Epithelial cell of proximal tubule (primary cell): ENCODE results near the gene NEURL3. TPM values are rescaled to one million over a fixed set of nuclear protein-coding genes. Genes with fewer than 3 reads are reported as not detected.

Experiments
- DNase-seq: peaks from one replicate; pipeline ENCODE4 v3.0.0-alpha.2; 2011; ENCODE audit warnings: low read depth
- H3K4me3 ChIP-seq: 2 replicates; pipeline ENCODE4 v1.5.1; 2011; ENCODE audit warnings: low read depth, mild to moderate bottlenecking, low read length
- CTCF ChIP-seq: conservative IDR thresholded peaks from 2 replicates; pipeline ENCODE4 v1.5.1; 2012; ENCODE audit warnings: low read depth, mild to moderate bottlenecking, low read length
- total RNA-seq: library from RNA; depleted of rRNA; stranded (reverse); fragments of >200 nt; gene quantifications from 2 replicates; pipeline ENCODE4 v1.2.3, GENCODE V29; 2015

The NEURL3 gene
- total RNA-seq, 1 donor from 2014 or later: 8.6 TPM

- H3K4me3 ChIP-seq: no peak overlapping the region
- TF ChIP-seq CTCF: no peak
- DNase-seq: no peak
These were observed 21.0 kb upstream of the NEURL3 start for GRCh38 chr2:96526101-96526591.

DNA sequence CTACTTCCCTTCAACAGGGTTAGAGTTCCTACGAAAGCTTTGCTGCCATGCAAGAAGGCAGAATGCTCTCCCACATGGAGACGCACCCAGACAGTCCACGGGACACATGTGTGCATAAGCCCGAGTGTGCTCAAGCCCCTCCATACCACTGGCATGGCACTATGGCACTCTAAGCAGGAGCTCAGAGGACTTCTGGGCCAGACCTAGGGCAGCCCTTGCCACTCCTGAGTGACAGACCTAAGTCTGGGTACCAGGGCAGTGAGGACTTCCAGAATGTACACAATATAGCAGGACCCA is 20.0 kb upstream of the NEURL3 start:
- DNase-seq: no peak
- no peak for TF ChIP-seq CTCF
- no peak overlapping the region for H3K4me3 ChIP-seq

DNA sequence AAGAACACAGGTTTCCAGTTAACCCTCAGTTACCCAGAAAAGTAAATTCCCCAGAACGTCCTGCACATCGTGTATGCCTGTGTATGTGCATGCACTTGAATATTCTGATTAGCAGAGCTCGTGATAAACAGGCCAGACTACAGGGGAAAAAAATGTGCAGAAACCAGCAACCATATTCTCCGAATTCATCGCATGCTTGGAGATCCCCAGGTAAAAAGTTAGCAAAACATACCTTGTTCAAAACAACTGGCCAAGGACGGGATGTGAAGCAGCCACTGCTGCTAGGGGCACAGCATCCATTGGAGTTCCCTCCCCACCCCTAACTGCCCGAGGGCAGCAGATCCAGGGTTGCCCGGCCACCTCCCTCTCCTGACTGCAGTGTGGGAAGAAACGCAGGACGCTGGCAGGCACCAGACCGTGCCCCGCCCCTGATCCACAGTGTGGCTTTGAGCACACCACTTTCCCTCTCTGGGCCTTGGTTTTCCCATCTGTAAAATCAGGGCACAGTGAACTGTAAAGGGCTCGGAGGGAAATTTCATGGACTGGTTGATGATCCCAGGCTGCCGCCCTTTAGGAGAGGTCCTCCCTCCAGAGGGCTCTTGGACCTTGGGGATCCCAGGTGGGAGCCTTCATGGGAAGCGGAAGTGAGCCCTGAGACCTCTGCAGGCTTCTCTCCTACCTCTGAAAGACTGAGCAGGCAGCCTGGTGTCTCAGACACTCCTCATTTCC is 19.5 kb upstream of the NEURL3 start:
- no peak for TF ChIP-seq CTCF
- no peak overlapping the region for H3K4me3 ChIP-seq
- no peak for DNase-seq

DNA sequence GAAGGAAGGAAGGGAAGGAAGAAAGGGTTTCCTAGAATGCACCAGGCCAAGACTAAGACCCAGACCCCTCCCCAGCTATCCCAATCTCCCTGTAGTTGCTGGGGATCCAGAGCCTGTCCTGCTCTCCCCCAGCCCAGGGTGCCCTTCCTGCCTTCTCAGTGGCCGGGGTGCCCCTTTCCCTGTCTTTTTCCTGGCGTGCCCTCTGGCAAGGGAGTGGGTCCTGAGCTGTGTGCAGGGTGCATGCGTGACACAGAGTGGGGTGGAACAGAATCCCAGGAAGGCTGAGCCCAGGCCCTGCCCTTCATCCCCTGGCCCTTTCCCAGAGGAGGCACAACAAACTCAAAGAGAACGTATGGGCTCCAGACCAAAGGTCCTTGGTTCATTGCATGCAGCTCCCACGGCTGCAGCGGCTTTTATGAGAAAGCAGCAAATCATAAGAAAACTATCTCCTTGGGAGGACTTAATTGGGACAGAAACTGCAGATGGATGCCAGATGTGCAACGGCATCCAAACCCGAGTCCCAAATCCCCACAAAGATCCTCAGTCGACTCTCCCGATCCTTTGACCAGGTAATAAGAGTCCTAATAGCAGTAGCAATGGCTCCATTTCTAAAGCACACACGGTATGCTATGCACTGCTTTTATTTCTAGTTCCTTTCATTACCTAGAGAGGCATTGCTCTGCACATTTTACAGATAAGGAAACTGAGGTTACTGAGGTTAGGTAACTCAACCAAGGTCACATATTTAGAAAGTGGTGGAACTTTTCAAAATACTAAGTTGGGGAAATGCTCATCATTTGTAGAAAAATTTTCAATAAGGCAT is 18.7 kb upstream of the NEURL3 start:
- DNase-seq: no peak
- H3K4me3 ChIP-seq: no peak overlapping the region
- TF ChIP-seq CTCF: no peak

DNA sequence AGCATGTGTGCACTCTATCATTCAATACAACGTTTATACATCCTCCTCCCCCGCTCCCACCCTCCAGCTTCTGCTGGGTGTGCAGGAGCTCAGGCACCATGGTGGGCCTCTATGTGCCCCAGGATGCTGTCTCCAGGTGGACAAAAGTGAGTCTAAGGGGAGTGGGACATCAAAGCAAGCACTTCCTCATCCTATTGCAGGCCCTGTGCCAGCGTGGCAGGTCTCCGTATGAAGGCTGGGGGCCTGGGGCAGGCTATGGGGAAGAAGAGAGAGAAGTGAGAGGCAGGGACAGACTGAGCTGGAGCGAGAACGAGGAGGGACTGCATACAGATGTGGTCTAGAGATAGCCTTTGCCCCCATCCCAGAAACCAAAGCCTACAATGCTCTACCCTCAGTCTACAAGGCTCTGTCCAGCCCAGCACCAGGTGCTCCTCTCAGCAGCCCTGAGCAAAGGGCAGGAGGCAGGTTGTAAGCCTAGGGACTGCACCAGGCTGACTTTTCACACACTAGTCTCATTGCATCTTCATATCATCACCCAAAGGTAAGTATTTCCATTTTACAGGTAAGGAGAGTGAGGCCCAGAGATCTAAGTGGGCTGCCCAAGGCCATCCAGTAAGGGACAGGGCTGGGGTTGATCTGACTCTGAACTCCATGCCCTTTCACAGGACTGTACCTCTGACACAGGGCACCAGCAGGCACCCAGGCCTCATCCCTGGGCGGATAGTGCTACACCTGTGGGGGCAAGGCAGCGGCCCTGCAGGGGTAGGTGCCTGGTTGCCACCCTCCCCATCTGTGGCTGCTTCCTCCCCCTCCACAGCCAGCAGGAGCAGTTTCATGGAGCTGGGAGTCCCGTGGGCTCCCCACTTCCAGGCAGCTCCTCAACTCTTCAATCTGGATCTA is 17.4 kb upstream of the NEURL3 start:
- no peak for TF ChIP-seq CTCF
- H3K4me3 ChIP-seq: no peak overlapping the region
- no peak for DNase-seq

DNA sequence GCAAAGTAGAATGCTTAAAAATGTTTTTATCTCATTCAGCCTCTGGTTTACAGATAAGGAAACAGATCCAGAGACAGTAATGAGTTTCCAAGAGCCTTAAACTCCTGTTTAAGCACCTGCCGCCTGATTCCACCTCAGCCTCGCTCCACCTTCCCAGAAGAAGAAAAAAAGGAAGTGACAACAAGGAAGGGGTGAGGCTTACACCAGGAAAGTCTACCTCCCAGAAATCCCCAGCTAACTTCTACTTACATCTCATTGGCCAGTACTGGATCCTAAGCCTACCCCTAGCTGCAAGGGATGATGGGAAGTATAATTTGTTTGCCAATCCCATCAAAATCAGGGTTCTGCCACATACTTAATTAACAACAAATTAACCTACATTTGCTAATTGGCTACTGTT is 16.1 kb upstream of the NEURL3 start:
- no peak overlapping the region for H3K4me3 ChIP-seq
- TF ChIP-seq CTCF: no peak
- DNase-seq: no peak
